ENCODE results near the gene HEBP2.

DNA sequence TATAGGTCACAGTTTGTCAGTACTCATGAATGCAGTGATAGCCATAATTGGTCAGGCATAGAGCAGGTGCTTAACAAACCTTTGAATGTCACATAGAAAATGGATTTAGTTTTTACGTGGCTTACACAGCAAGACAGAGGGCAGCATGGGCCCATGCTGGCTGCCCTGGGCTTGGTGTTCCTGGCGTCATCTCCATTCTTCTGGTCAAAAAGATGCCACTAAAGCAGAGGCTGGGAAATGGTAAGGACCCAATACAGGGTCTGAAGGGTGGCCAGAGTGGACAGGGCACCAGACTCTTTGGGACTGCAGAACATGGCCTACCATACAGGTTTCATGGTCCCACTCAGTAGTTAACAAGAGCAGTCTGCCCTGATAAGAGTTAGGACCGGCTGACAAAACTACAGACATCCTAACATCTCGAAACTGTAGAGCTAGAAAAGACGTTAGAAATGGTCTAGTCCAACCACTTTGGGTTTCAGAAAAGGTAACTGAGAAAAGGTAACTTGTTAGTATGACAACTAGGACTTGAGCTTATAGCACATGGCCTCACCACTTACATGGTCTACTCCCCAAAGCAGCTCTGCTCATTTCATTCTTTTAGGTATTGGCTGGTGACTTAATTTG lies 22.6 kb downstream of the HEBP2 start:
- TF ChIP-seq POLR2A (IDR thresholded peaks at IDR 0.05), result no peak
- TF ChIP-seq, protein P1, sequence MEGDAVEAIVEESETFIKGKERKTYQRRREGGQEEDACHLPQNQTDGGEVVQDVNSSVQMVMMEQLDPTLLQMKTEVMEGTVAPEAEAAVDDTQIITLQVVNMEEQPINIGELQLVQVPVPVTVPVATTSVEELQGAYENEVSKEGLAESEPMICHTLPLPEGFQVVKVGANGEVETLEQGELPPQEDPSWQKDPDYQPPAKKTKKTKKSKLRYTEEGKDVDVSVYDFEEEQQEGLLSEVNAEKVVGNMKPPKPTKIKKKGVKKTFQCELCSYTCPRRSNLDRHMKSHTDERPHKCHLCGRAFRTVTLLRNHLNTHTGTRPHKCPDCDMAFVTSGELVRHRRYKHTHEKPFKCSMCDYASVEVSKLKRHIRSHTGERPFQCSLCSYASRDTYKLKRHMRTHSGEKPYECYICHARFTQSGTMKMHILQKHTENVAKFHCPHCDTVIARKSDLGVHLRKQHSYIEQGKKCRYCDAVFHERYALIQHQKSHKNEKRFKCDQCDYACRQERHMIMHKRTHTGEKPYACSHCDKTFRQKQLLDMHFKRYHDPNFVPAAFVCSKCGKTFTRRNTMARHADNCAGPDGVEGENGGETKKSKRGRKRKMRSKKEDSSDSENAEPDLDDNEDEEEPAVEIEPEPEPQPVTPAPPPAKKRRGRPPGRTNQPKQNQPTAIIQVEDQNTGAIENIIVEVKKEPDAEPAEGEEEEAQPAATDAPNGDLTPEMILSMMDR (IDR thresholded peaks at IDR 0.05), result no peak
